Endothelial cell of umbilical vein (primary cell): ENCODE results near the gene NUTF2. TPM values are rescaled to one million over a fixed set of nuclear protein-coding genes. Genes with fewer than 3 reads are reported as not detected.

Experiments
- BruUV-seq: library from RNA; stranded (reverse); fragments of 400-500 nt; replicated peaks from 2 replicates; lab custom pipeline; 2021; lab: Mats Ljungman, UMichigan
- CTCF ChIA-PET: fragments of 300-600, 350-600 bp; sonication (Branson Sonifier 250); formaldehyde crosslinking; loops from one replicate; lab custom pipeline; 2021; ENCODE audit warnings: antibody characterized with exemption, inconsistent platforms; lab: Charles Lee
- POLR2A ChIA-PET: fragments of 300-600, 350-600 bp; sonication (Branson Sonifier 250); formaldehyde crosslinking; loops from one replicate; lab custom pipeline; 2021; ENCODE audit warnings: antibody characterized with exemption, inconsistent platforms; lab: Charles Lee
- DNase-seq: peaks from one replicate; pipeline ENCODE4 v3.0.0-alpha.2; 2011; ENCODE audit warnings: low read depth, low spot score
- FAIRE-seq: peaks from 2 replicates; lab custom pipeline; 2011; peaks lifted over from hg19 to GRCh38; lab: Jason Lieb, UNC
- H2AFZ ChIP-seq: 2 replicates; pipeline ENCODE4 v1.6.0; 2012; ENCODE audit warnings: low read depth, low read length, control low read depth, inconsistent platforms
- H3K27ac ChIP-seq: 2 replicates; pipeline ENCODE4 v1.5.1; 2011; ENCODE audit warnings: low read depth, mild to moderate bottlenecking, control low read depth, low read length, moderate library complexity; ENCODE audit not compliant: insufficient read depth
- H3K27me3 ChIP-seq, 2 experiments: 2 replicates each; pipeline versions ENCODE4 v1.6.0 to v1.6.1; 2011; ENCODE audit warnings: low read length in 2 of 2, mixed read lengths in 1 of 2; ENCODE audit not compliant: control insufficient read depth in 2 of 2, insufficient read depth in 2 of 2
- H3K36me3 ChIP-seq, 2 experiments: 2 replicates in 1 of 2; 3 replicates in 1 of 2; pipeline ENCODE4 v1.5.1; 2011; ENCODE audit warnings: low read length in 2 of 2, mild to moderate bottlenecking in 1 of 2, moderate library complexity in 1 of 2; ENCODE audit not compliant: control insufficient read depth in 2 of 2, insufficient read depth in 2 of 2; ENCODE audit errors: extremely low read depth in 1 of 2
- H3K4me1 ChIP-seq: 3 replicates; pipeline ENCODE4 v1.5.1; 2011; ENCODE audit warnings: mild to moderate bottlenecking, low read length; ENCODE audit not compliant: control insufficient read depth, insufficient read depth; ENCODE audit errors: extremely low read depth
- H3K4me2 ChIP-seq: 2 replicates; pipeline ENCODE4 v1.6.1; 2011; ENCODE audit warnings: low read length, control low read depth, mixed read lengths; ENCODE audit not compliant: insufficient read depth
- H3K4me3 ChIP-seq, 3 experiments: fragments of 200-600 bp in 1 of 3; sonication (generic), shearing (Covaris generic) in 1 of 3; replicated peaks in 1 of 3; 2 replicates each; pipeline ENCODE4 v1.5.1; 2011 to 2016; ENCODE audit warnings: control low read depth in 3 of 3, low read length in 3 of 3, mild to moderate bottlenecking in 2 of 3, inconsistent platforms in 1 of 3, low read depth in 1 of 3, moderate library complexity in 1 of 3; ENCODE audit not compliant: insufficient read depth in 1 of 3
- H3K79me2 ChIP-seq: 2 replicates; pipeline ENCODE4 v1.6.0; 2012; ENCODE audit warnings: low read length, inconsistent platforms; ENCODE audit not compliant: control insufficient read depth, insufficient read depth
- H3K9ac ChIP-seq: replicated peaks from 2 replicates; pipeline ENCODE3; 2011; ENCODE audit warnings: low read length, control low read depth; ENCODE audit not compliant: insufficient read depth; ENCODE audit errors: extremely low read depth
- H3K9me1 ChIP-seq: replicated peaks from 3 replicates; pipeline ENCODE4 v1.6.0; 2011; ENCODE audit warnings: mild to moderate bottlenecking, low read length; ENCODE audit not compliant: control insufficient read depth, insufficient read depth; ENCODE audit errors: extremely low read depth
- H3K9me3 ChIP-seq: replicated peaks from 2 replicates; pipeline ENCODE4 v1.5.1; 2012; ENCODE audit warnings: low read length, inconsistent platforms; ENCODE audit not compliant: control insufficient read depth, insufficient read depth
- H4K20me1 ChIP-seq: replicated peaks from 2 replicates; pipeline ENCODE3; 2011; ENCODE audit warnings: mild to moderate bottlenecking, low read length; ENCODE audit not compliant: control insufficient read depth, insufficient read depth; ENCODE audit errors: extremely low read depth
- CTCF ChIP-seq, 2 donors: IDR thresholded peaks; 1 replicate in 1 of 2; 2 replicates in 1 of 2; pipeline ENCODE4 v1.5.1; 2011; ENCODE audit warnings: low read length in 2 of 2, mild to moderate bottlenecking in 2 of 2, moderate library complexity in 2 of 2, control low read depth in 1 of 2, inconsistent platforms in 1 of 2, low read depth in 1 of 2; ENCODE audit not compliant: insufficient read depth in 1 of 2; ENCODE audit errors: extremely low read depth in 1 of 2
- EZH2 ChIP-seq: IDR thresholded peaks from 2 replicates; pipeline ENCODE4 v1.6.1; 2012; ENCODE audit warnings: borderline replicate concordance, low read depth, mild to moderate bottlenecking, moderate library complexity, low read length, inconsistent platforms; ENCODE audit not compliant: severe bottlenecking
- FOS ChIP-seq: IDR thresholded peaks from 2 replicates; pipeline ENCODE4 v1.6.1; 2011; ENCODE audit warnings: mild to moderate bottlenecking, low read length, moderate library complexity, borderline replicate concordance; ENCODE audit not compliant: insufficient read depth
- GATA2 ChIP-seq: IDR thresholded peaks from 2 replicates; pipeline ENCODE4 v1.7.0; 2011; ENCODE audit warnings: low read depth, mild to moderate bottlenecking, moderate library complexity, mixed read lengths, low read length; ENCODE audit not compliant: insufficient read length, insufficient read depth
- JUN ChIP-seq: IDR thresholded peaks from 2 replicates; pipeline ENCODE4 v1.6.1; 2011; ENCODE audit warnings: borderline replicate concordance, low read depth; ENCODE audit not compliant: insufficient read length, insufficient read depth
- MAX ChIP-seq: IDR thresholded peaks from 2 replicates; pipeline ENCODE4 v1.6.1; 2011; ENCODE audit not compliant: insufficient read depth, insufficient read length
- MYC ChIP-seq: IDR thresholded peaks from one replicate; pipeline ENCODE4 v1.6.1; 2011; ENCODE audit warnings: mild to moderate bottlenecking, low read depth, low read length
- POLR2A ChIP-seq: IDR thresholded peaks from 2 replicates; pipeline ENCODE4 v1.6.1; 2012; ENCODE audit warnings: low read depth, mild to moderate bottlenecking, control low read depth, low read length
- POLR2AphosphoS5 ChIP-seq: IDR thresholded peaks from 2 replicates; pipeline ENCODE4 v1.6.1; 2012; ENCODE audit warnings: low read depth, mild to moderate bottlenecking, control low read depth, low read length, moderate library complexity; ENCODE audit not compliant: insufficient read depth
- dilution Hi-C: fragments of 300-500 bp; cut with MboI; formaldehyde crosslinking; loops from one replicate; pipeline ENCODE4 v1.15.0; 2019; ENCODE audit warnings: low sequenced_read_pairs; ENCODE audit not compliant: extremely low pct_ligation_motif_present
- intact Hi-C: fragments of 100-400 bp; cut with micrococcal nuclease; formaldehyde crosslinking; loops from one replicate; pipeline ENCODE4 v1.10.0; 2022
- polyA plus RNA-seq, 4 experiments: library from polyadenylated mRNA; depleted of rRNA in 3 of 4; stranded (reverse) in 3 of 4; unstranded in 1 of 4; fragments of >200 nt; gene quantifications; 2 replicates each; pipeline versions ENCODE4 v1.2.1 to v1.2.3, GENCODE V29; 2011 to 2012; ENCODE audit warnings: missing spikeins in 1 of 4
- total RNA-seq: library from RNA; stranded (reverse); gene quantifications from 2 replicates; pipeline ENCODE4 v1.2.3, GENCODE V29; 2021

Gene NUTF2
- total and polyA plus RNA-seq, 2 donors (not counting 3 experiments of a cell fraction or from before 2014, with no cell fraction given), result 208 to 273 TPM

- intact Hi-C loops, result loop anchor here (10.0 kb wide), 1 partner anchor 594 kb away; no protein-coding TSS in a partner anchor
- Histone ChIP-seq H3K79me2 (no peaks in the 10 kb centered on the region), H3K4me2 (no peak overlapping the region), H3K9ac (no peak overlapping the region), H2AFZ (no peak overlapping the region), H3K4me1 (no peaks in the 10 kb centered on the region), H3K27me3 (no peaks in the 10 kb centered on the region), H3K4me3 (no peak overlapping the region), H3K27ac (no peak overlapping the region), H3K36me3 (peaks cover 3 to 15% of the 10 kb centered on the region in 2 experiments), H3K9me3 (no peaks in the 10 kb centered on the region), H3K9me1 (no peaks in the 10 kb centered on the region), H4K20me1 (no peaks in the 10 kb centered on the region)
- dilution Hi-C loops, result loop anchor here (25.0 kb wide), 1 partner anchor 222 kb away; no protein-coding TSS in a partner anchor
- ChIA-PET POLR2A (no interaction called here), CTCF (interaction anchor here (0.6 to 1.5 kb wide), 3 partner anchors 16 to 236 kb away, joined by 3 to 4 read pairs (median 3); partner anchors contain the start of gene PSKH1)
- no peak for TF ChIP-seq GATA2
- TF ChIP-seq POLR2AphosphoS5, result no peak
- no peak for TF ChIP-seq FOS
- no peak for TF ChIP-seq MYC
- no peak for TF ChIP-seq JUN
- no peak for TF ChIP-seq CTCF (IDR thresholded peaks at IDR 0.05; ENCODE audit: extremely low read depth in 1 of 2, insufficient read depth in 1 of 2, low read depth in 1 of 2, low read length in 2 of 2)
- no peak for TF ChIP-seq EZH2
- TF ChIP-seq MAX, result no peak
- TF ChIP-seq POLR2A, result no peak
- DNase-seq (no peak), FAIRE-seq (no peak)
- BruUV-seq, result no TSS peak
Observed at GRCh38 chr16:67909056-67909742, 62.5 kb downstream of the NUTF2 start.
